Suprapubic skin (tissue), 4 donors: Measurements from ENCODE around the gene RNF220. TPM values are rescaled to one million over a fixed set of nuclear protein-coding genes. Genes with fewer than 3 reads are reported as not detected.

Experiments
- DNase-seq, 2 donors: peaks; one replicate each; pipeline ENCODE4 v3.0.0-alpha.2; 2019; ENCODE audit warnings: low spot score in 2 of 2
- H3K27ac ChIP-seq: fragments of 200-600 bp; sonication (generic); one replicate; pipeline ENCODE4 v1.5.1; 2019
- H3K27me3 ChIP-seq: fragments of 200-600 bp; sonication (generic); one replicate; pipeline ENCODE4 v1.5.1; 2019
- H3K36me3 ChIP-seq: fragments of 200-600 bp; sonication (generic); one replicate; pipeline ENCODE4 v1.5.1; 2019
- H3K4me1 ChIP-seq: fragments of 200-600 bp; sonication (generic); one replicate; pipeline ENCODE4 v1.5.1; 2019
- H3K4me3 ChIP-seq: fragments of 200-600 bp; sonication (generic); one replicate; pipeline ENCODE4 v1.5.1; 2019; ENCODE audit warnings: mild to moderate bottlenecking
- H3K9me3 ChIP-seq: fragments of 200-600 bp; sonication (generic); one replicate; pipeline ENCODE4 v1.5.1; 2019
- CTCF ChIP-seq, 2 donors: fragments of 200-600 bp in 1 of 2; fragments of 450-650 bp in 1 of 2; sonication (generic) in 1 of 2; IDR thresholded peaks; one replicate each; pipeline ENCODE4 v1.5.1; 2016 to 2019; ENCODE audit warnings: antibody characterized with exemption in 2 of 2, mild to moderate bottlenecking in 1 of 2, moderate library complexity in 1 of 2
- EP300 ChIP-seq: sonication (generic); formaldehyde crosslinking; IDR thresholded peaks from one replicate; pipeline ENCODE4 v1.6.1; 2017; ENCODE audit warnings: antibody characterized with exemption
- POLR2A ChIP-seq, 2 donors: fragments of 450-650 bp; IDR thresholded peaks; one replicate each; pipeline ENCODE4 v1.6.1; 2017; ENCODE audit warnings: antibody characterized with exemption in 2 of 2, mild to moderate bottlenecking in 2 of 2, moderate library complexity in 2 of 2
- POLR2AphosphoS5 ChIP-seq, 3 donors: sonication (generic); formaldehyde crosslinking; IDR thresholded peaks; one replicate each; pipeline ENCODE4 v1.6.1; 2017; ENCODE audit warnings: antibody characterized with exemption in 3 of 3
- WGBS: methylation state at CpG from one replicate; pipeline ENCODE4 v1.1.5; 2018; 5-methylcytosine and 5-hydroxymethylcytosine counted together
- total RNA-seq, 4 donors: library from RNA; depleted of rRNA; stranded (reverse); fragments of >200 nt; gene quantifications; one replicate each; pipeline ENCODE4 v1.1.0, GENCODE V29; 2016

RNF220 gene
- total RNA-seq, 4 donors from 2014 or later, result 79.4 to 124 (median 99.5) TPM

GRCh38 chr1:44537956-44538355, 132.9 kb downstream of the RNF220 start:
- Histone ChIP-seq H3K9me3 (no peaks in the 10 kb centered on the region), H3K4me1 (no peaks in the 10 kb centered on the region), H3K4me3 (no peak overlapping the region), H3K36me3 (no peaks in the 10 kb centered on the region), H3K27ac (no peak overlapping the region), H3K27me3 (peaks cover 15% of the 10 kb centered on the region)
- DNase-seq, result no peak
- TF ChIP-seq POLR2AphosphoS5 (IDR thresholded peaks at IDR 0.05) (no peak), EP300 (no peak), CTCF (IDR thresholded peaks at IDR 0.05) (no peak), POLR2A (IDR thresholded peaks at IDR 0.05) (no peak)
- WGBS, result 64% methylated on average over 3 of the region's 3 CpGs

- peaks cover 28% of the 10 kb centered on the region for H3K27me3 ChIP-seq
- H3K27ac ChIP-seq, result no peak overlapping the region
- H3K36me3 ChIP-seq, result no peaks in the 10 kb centered on the region
- H3K4me1 ChIP-seq, result no peaks in the 10 kb centered on the region
- peak in 1 of 2 donors; percentile 2 for DNase-seq
- no peak for TF ChIP-seq EP300
- TF ChIP-seq POLR2AphosphoS5 (IDR thresholded peaks at IDR 0.05), result no peak
- TF ChIP-seq CTCF (IDR thresholded peaks at IDR 0.05), result no peak
- no peak for TF ChIP-seq POLR2A (IDR thresholded peaks at IDR 0.05)
- no peak overlapping the region for H3K4me3 ChIP-seq
- no peaks in the 10 kb centered on the region for H3K9me3 ChIP-seq
- WGBS, result 63% methylated on average over 6 of the region's 6 CpGs
Observed at GRCh38 chr1:44539991-44540730, 135.1 kb downstream of the RNF220 start.

- 77% methylated on average over 4 of the region's 14 CpGs for WGBS
- H3K4me3 ChIP-seq, result no peak overlapping the region
Observed at GRCh38 chr1:44542420-44543063, 137.5 kb downstream of the RNF220 start.

GRCh38 chr1:44543064-44543744, 138.1 kb downstream of the RNF220 start:
- Histone ChIP-seq H3K36me3 (no peaks in the 10 kb centered on the region), H3K27me3 (peaks cover 47% of the 10 kb centered on the region), H3K4me1 (no peaks in the 10 kb centered on the region), H3K4me3 (no peak overlapping the region), H3K9me3 (no peaks in the 10 kb centered on the region), H3K27ac (no peak overlapping the region)
- DNase-seq, result no peak
- 36% methylated on average over 11 of the region's 15 CpGs for WGBS
- no peak for TF ChIP-seq POLR2A (IDR thresholded peaks at IDR 0.05)
- TF ChIP-seq EP300, result no peak
- TF ChIP-seq CTCF (IDR thresholded peaks at IDR 0.05), result no peak
- TF ChIP-seq POLR2AphosphoS5 (IDR thresholded peaks at IDR 0.05), result no peak

More at GRCh38 chr1:44542420-44543063, 137.5 kb downstream of the RNF220 start:
- H3K36me3 ChIP-seq, result no peaks in the 10 kb centered on the region
- no peak overlapping the region for H3K27ac ChIP-seq
- DNase-seq, result no peak
- H3K4me1 ChIP-seq, result no peaks in the 10 kb centered on the region
- H3K9me3 ChIP-seq, result no peaks in the 10 kb centered on the region
- TF ChIP-seq CTCF (IDR thresholded peaks at IDR 0.05) (no peak), POLR2A (IDR thresholded peaks at IDR 0.05) (no peak), EP300 (no peak), POLR2AphosphoS5 (IDR thresholded peaks at IDR 0.05) (no peak)
- H3K27me3 ChIP-seq, result peaks cover 40% of the 10 kb centered on the region

GRCh38 chr1:44543786-44544185, 138.7 kb downstream of the RNF220 start:
- Histone ChIP-seq H3K36me3 (no peaks in the 10 kb centered on the region), H3K27me3 (peaks cover 45% of the 10 kb centered on the region), H3K27ac (no peak overlapping the region), H3K4me1 (no peaks in the 10 kb centered on the region), H3K4me3 (no peak overlapping the region), H3K9me3 (no peaks in the 10 kb centered on the region)
- 68% methylated on average over 3 of the region's 7 CpGs for WGBS
- DNase-seq, result peak in 1 of 2 donors; percentile 40
- TF ChIP-seq EP300 (no peak), POLR2AphosphoS5 (IDR thresholded peaks at IDR 0.05) (no peak), CTCF (IDR thresholded peaks at IDR 0.05) (no peak), POLR2A (IDR thresholded peaks at IDR 0.05) (no peak)
